Upper lobe of right lung (tissue), 1 donor: ENCODE results near the gene ZNF598. TPM values are rescaled to one million over a fixed set of nuclear protein-coding genes. Genes with fewer than 3 reads are reported as not detected.

Experiments
- ATAC-seq: fragments of 200-7000 bp; cut with Tn5 transposase; one replicate; pipeline ENCODE4 v1.9.1; 2020; ENCODE audit warnings: mild to moderate bottlenecking, moderate library complexity
- DNase-seq: peaks from one replicate; pipeline ENCODE4 v3.0.0-alpha.2; 2020
- H3K27ac ChIP-seq: fragments of 200-600 bp; one replicate; pipeline ENCODE4 v1.8.0; 2022
- H3K27me3 ChIP-seq: fragments of 200-600 bp; one replicate; pipeline ENCODE4 v1.8.0; 2022; ENCODE audit warnings: mild to moderate bottlenecking
- H3K36me3 ChIP-seq: fragments of 200-600 bp; one replicate; pipeline ENCODE4 v1.8.0; 2022
- H3K4me1 ChIP-seq: fragments of 200-600 bp; one replicate; pipeline ENCODE4 v1.8.0; 2022
- H3K4me3 ChIP-seq: fragments of 200-600 bp; one replicate; pipeline ENCODE4 v1.8.0; 2022; ENCODE audit warnings: mild to moderate bottlenecking
- H3K9me3 ChIP-seq: fragments of 200-600 bp; one replicate; pipeline ENCODE4 v1.8.0; 2022
- intact Hi-C: fragments of 100-400 bp; cut with DNase I; formaldehyde crosslinking; loops from one replicate; pipeline ENCODE4 v1.11.0; 2022
- total RNA-seq: library from RNA; stranded (reverse); fragmentation: NEBNext Ultra II Directional; extraction: Animal tissue kit (Norgen Biotek cat#: 25700); gene quantifications from one replicate; pipeline ENCODE4 v1.2.1, GENCODE V29; 2021
- TF ChIP-seq, protein P1 (sequence below): fragments of 200-600 bp; IDR thresholded peaks from one replicate; pipeline ENCODE4 v1.8.0; 2022; ENCODE audit warnings: antibody characterized with exemption
- donor health status: DM: no; HTN: yes; CAD: no; lungs with severe emphysema.

ZNF598 gene
- total RNA-seq, 1 donor from 2014 or later: 38.2 TPM

DNA sequence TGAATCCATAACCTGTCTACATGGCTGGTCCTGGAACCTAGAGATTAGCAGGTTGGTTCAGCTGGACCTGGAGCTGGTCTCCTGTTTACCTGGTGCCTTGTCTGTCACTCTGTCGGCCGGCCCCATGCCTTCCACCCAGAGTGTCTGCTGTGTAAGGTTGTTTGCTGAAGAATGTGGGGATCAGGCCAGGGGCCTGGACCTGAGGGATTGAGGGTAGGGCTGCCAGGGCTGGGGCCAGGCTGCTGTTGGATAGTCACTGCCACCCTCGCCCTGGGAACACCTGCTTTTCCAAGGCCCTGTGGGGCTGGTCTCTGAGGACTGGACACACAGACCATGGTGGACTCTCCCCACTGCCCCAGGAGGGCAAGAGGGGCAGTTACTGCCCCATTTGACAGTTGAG, 18.5 kb upstream of the ZNF598 start:
- H3K9me3 ChIP-seq: no peaks in the 10 kb centered on the region
- ATAC-seq (no peak), DNase-seq (no peak)
- H3K4me1 ChIP-seq: peaks cover 58% of the 10 kb centered on the region
- peak overlapping the region; percentile 72 for H3K4me3 ChIP-seq
- H3K27me3 ChIP-seq: no peaks in the 10 kb centered on the region
- intact Hi-C loops: no loop called here
- H3K36me3 ChIP-seq: peaks cover 26% of the 10 kb centered on the region
- H3K27ac ChIP-seq: peak overlapping the region; percentile 73
- TF ChIP-seq, protein P1, sequence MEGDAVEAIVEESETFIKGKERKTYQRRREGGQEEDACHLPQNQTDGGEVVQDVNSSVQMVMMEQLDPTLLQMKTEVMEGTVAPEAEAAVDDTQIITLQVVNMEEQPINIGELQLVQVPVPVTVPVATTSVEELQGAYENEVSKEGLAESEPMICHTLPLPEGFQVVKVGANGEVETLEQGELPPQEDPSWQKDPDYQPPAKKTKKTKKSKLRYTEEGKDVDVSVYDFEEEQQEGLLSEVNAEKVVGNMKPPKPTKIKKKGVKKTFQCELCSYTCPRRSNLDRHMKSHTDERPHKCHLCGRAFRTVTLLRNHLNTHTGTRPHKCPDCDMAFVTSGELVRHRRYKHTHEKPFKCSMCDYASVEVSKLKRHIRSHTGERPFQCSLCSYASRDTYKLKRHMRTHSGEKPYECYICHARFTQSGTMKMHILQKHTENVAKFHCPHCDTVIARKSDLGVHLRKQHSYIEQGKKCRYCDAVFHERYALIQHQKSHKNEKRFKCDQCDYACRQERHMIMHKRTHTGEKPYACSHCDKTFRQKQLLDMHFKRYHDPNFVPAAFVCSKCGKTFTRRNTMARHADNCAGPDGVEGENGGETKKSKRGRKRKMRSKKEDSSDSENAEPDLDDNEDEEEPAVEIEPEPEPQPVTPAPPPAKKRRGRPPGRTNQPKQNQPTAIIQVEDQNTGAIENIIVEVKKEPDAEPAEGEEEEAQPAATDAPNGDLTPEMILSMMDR: no peak

DNA sequence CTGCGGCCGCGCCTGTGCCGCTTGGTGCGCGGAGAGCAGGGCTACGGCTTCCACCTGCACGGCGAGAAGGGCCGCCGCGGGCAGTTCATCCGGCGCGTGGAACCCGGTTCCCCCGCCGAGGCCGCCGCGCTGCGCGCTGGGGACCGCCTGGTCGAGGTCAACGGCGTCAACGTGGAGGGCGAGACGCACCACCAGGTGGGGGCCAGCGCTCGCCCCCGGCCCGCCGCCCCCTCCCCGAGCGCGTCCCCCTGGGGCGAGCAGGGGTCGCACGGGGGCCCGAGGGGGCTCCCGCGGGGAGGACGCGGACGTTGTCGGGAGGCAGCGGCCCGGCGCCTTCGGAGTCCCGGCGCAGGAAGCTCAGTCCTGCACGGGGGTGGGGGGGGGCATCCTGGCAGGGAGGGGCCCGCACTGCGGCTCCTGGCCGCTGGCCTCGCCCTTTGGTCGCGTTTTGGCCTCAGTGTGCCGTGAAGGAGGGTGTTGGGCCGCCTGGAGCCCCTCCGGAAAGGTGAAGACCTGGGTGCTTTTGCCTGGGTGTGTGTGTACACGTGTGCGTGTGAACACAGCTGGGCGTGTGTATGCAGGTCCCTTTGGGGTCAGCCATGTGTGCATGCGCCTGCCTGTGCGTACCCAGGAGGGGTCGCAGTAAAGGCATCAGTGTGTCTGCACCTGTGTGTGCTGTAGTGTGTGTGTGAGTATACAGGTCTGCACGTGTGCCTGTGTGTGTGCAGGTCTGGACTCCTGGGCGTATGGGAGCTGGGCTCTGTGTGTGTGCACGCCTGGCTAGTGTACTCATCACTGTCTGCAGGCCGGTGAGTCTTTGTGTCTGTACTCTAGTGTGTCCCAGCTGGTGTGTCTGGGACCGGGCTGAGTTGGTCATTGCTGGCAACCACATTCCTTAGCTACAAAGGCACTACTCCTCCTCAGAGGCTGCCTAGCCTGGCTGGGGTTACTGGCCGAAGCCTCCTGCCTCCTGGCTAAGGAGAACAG, 17.7 kb upstream of the ZNF598 start:
- Histone ChIP-seq H3K27ac (peak overlapping the region; percentile 73), H3K4me3 (peak overlapping the region; percentile 72), H3K27me3 (no peaks in the 10 kb centered on the region), H3K4me1 (peaks cover 56% of the 10 kb centered on the region), H3K9me3 (no peaks in the 10 kb centered on the region), H3K36me3 (peaks cover 25% of the 10 kb centered on the region)
- ATAC-seq (peak; percentile 0), DNase-seq (peak; percentile 70)
- intact Hi-C loops: no loop called here
- TF ChIP-seq, protein P1: no peak

GRCh38 chr16:2026461-2027023, 16.9 kb upstream of the ZNF598 start, which contains the start of gene NHERF2:
Gene NHERF2, plus strand, starts transcription at chr16:2026902. Its CDS starts 104 bp downstream, at chr16:2027006.
- peak; percentile 24 for ATAC-seq

GRCh38 chr16:2025878-2026460, 16.3 kb upstream of the ZNF598 start:
- H3K36me3 ChIP-seq: peaks cover 15% of the 10 kb centered on the region
- H3K4me3 ChIP-seq: peak overlapping the region; percentile 52
- TF ChIP-seq, protein P1: no peak
- ATAC-seq: no peak
- intact Hi-C loops: no loop called here
- H3K27ac ChIP-seq: peak overlapping the region; percentile 67
- DNase-seq: no peak
- H3K4me1 ChIP-seq: peaks cover 46% of the 10 kb centered on the region
- peaks cover 10% of the 10 kb centered on the region for H3K27me3 ChIP-seq
- no peaks in the 10 kb centered on the region for H3K9me3 ChIP-seq

More at GRCh38 chr16:2026461-2027023, 16.9 kb upstream of the ZNF598 start, which contains the start of gene NHERF2:
- intact Hi-C loops: no loop called here
- peak; percentile 77 for DNase-seq
- Histone ChIP-seq H3K4me1 (peaks cover 48% of the 10 kb centered on the region), H3K4me3 (peak within 1 kb of the TSS; percentile 72), H3K27me3 (peaks cover 5% of the 10 kb centered on the region), H3K27ac (peak within 1 kb of the TSS; percentile 73), H3K9me3 (no peaks in the 10 kb centered on the region), H3K36me3 (peaks cover 18% of the 10 kb centered on the region)
- TF ChIP-seq, protein P1: no peak

- Histone ChIP-seq H3K9me3 (no peaks in the 10 kb centered on the region), H3K4me1 (peaks cover 52% of the 10 kb centered on the region), H3K36me3 (peaks cover 8% of the 10 kb centered on the region), H3K27me3 (peaks cover 18% of the 10 kb centered on the region), H3K27ac (peak overlapping the region; percentile 6), H3K4me3 (no peak overlapping the region)
- ATAC-seq (no peak), DNase-seq (no peak)
- TF ChIP-seq, protein P1: no peak
- intact Hi-C loops: no loop called here
These were observed 15.6 kb upstream of the ZNF598 start for GRCh38 chr16:2025251-2025650.
